Neutrophil (primary cell): ENCODE data around the gene ABCB8.
"Not testable (repeated sequence)": the region's sequence is repeated elsewhere in the genome, so short reads cannot be mapped to it uniquely, and the experiment has no call there.

ENCODE experiments used
- H3K27ac ChIP-seq: fragments of 200-600 bp; sonication (generic); 2 replicates; pipeline ENCODE4 v1.5.1; 2016; ENCODE audit warnings: mild to moderate bottlenecking, moderate library complexity
- H3K27me3 ChIP-seq: fragments of 200-600 bp; sonication (generic); 2 replicates; pipeline ENCODE4 v1.6.0; 2016; ENCODE audit warnings: mild to moderate bottlenecking
- H3K36me3 ChIP-seq: fragments of 200-600 bp; sonication (generic); 2 replicates; pipeline ENCODE4 v1.5.1; 2017
- H3K4me1 ChIP-seq, 2 experiments: fragments of 200-600 bp in 1 of 2; sonication (generic) in 1 of 2; 1 replicate in 1 of 2; 2 replicates in 1 of 2; pipeline versions ENCODE4 v1.5.1 to v1.6.1; 2013 to 2016; ENCODE audit warnings: low read depth in 1 of 2, low read length in 1 of 2, mild to moderate bottlenecking in 1 of 2, moderate library complexity in 1 of 2; ENCODE audit not compliant: control insufficient read depth in 1 of 2, insufficient read depth in 1 of 2
- H3K4me3 ChIP-seq, 2 experiments: fragments of 200-600 bp in 1 of 2; sonication (generic) in 1 of 2; 1 replicate in 1 of 2; 2 replicates in 1 of 2; pipeline ENCODE4 v1.5.1; 2013 to 2016; ENCODE audit warnings: low read depth in 1 of 2, low read length in 1 of 2, mild to moderate bottlenecking in 1 of 2, moderate library complexity in 1 of 2
- H3K9me3 ChIP-seq: fragments of 200-600 bp; sonication (generic); 2 replicates; pipeline ENCODE4 v1.5.1; 2016
- CTCF ChIP-seq: fragments of 200-600 bp; sonication (generic); IDR thresholded peaks from 2 replicates; pipeline ENCODE4 v1.5.1; 2016; ENCODE audit warnings: antibody characterized with exemption

The ABCB8 gene

GRCh38 chr7:151009327-151010036, 18.8 kb upstream of the ABCB8 start:
- no peak for TF ChIP-seq CTCF
- peaks cover 12 to 17% of the 10 kb centered on the region in 2 experiments for H3K4me1 ChIP-seq
- H3K27ac ChIP-seq = no peak overlapping the region

GRCh38 chr7:151010037-151010306, 18.3 kb upstream of the ABCB8 start:
- H3K9me3 ChIP-seq = no peaks in the 10 kb centered on the region
- peaks cover 16 to 17% of the 10 kb centered on the region in 2 experiments for H3K4me1 ChIP-seq
- H3K27ac ChIP-seq = no peak overlapping the region
- H3K27me3 ChIP-seq = peaks cover 93% of the 10 kb centered on the region
- H3K4me3 ChIP-seq = no peak overlapping the region
- no peaks in the 10 kb centered on the region for H3K36me3 ChIP-seq
- TF ChIP-seq CTCF = no peak

More at GRCh38 chr7:151009327-151010036, 18.8 kb upstream of the ABCB8 start:
- Histone ChIP-seq H3K27me3 (peaks cover 93% of the 10 kb centered on the region), H3K4me3 (no peak overlapping the region), H3K9me3 (no peaks in the 10 kb centered on the region), H3K36me3 (no peaks in the 10 kb centered on the region)

DNA sequence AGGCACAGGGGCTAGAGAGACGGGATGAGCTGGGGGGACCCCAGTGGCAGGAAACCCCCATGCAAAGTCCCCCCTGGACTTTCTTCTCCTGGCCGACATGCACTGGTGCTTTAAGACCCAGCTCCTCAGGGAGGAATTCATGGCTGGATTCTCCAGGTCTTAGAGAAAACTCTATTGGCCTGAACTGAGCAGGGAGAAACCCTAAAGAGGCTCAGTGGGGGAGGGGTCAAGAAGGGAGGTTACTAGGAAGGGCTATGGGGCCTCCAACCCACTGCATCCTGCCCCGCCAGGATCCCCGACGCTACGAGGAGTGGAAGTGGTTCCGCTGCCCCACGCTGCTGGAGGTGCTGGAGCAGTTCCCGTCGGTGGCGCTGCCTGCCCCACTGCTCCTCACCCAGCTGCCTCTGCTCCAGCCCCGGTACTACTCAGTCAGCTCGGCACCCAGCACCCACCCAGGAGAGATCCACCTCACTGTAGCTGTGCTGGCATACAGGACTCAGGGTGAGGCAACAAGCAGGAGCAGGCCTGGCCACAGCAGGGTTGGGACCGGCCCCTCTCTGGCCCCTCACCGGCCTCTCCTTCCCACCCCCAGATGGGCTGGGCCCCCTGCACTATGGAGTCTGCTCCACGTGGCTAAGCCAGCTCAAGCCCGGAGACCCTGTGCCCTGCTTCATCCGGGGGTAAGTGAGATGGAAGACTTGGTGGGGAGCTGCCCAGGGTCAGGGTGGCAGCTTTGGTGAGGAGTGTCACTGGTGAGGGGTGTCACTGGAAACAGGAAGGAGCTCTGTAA, 17.7 kb upstream of the ABCB8 start:
- Histone ChIP-seq H3K4me3 (no peak overlapping the region), H3K27ac (no peak overlapping the region), H3K9me3 (no peaks in the 10 kb centered on the region), H3K36me3 (no peaks in the 10 kb centered on the region), H3K4me1 (peaks cover 17 to 19% of the 10 kb centered on the region in 2 experiments), H3K27me3 (peaks cover 93% of the 10 kb centered on the region)
- no peak for TF ChIP-seq CTCF

GRCh38 chr7:151011097-151011409, 17.2 kb upstream of the ABCB8 start:
- peaks cover 17 to 19% of the 10 kb centered on the region in 2 experiments for H3K4me1 ChIP-seq

GRCh38 chr7:151011616-151012015, 16.6 kb upstream of the ABCB8 start:
- peaks cover 17 to 19% of the 10 kb centered on the region in 2 experiments for H3K4me1 ChIP-seq
- H3K27me3 ChIP-seq = peaks cover 98% of the 10 kb centered on the region

More at GRCh38 chr7:151011097-151011409, 17.2 kb upstream of the ABCB8 start:
- Histone ChIP-seq H3K4me3 (no peak overlapping the region), H3K27ac (no peak overlapping the region), H3K27me3 (peaks cover 97% of the 10 kb centered on the region), H3K9me3 (no peaks in the 10 kb centered on the region), H3K36me3 (no peaks in the 10 kb centered on the region)
- TF ChIP-seq CTCF = no peak

DNA sequence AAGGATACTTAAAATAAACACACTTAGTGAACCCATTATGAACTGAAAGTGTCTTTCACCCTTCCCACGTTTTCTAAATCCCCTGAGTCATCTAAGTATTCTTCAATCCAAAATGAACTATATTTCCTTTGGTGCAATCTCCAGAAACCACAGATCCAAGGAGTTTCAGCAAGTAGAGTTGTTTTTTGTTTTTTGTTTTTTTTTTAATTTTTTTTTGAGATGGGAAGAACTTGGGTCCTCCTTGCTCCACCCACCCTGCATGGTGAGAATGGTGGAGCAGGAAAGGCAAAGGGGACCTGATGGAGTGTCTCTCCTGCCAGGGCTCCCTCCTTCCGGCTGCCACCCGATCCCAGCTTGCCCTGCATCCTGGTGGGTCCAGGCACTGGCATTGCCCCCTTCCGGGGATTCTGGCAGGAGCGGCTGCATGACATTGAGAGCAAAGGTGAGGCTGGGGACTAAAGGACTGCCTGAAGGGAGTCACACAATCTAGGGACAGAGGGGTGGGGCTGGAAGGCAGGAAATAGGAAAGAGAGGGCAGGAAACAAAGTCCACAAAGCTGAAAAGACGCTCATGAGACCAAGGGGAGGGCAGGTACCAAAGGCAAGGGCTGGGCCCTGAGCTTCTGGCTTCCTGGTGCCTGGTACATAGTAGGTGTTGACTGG, 16.1 kb upstream of the ABCB8 start:
- Histone ChIP-seq H3K27me3 (peaks cover 100% of the 10 kb centered on the region), H3K4me1 (peaks cover 17 to 19% of the 10 kb centered on the region in 2 experiments), H3K9me3 (no peaks in the 10 kb centered on the region), H3K36me3 (no peaks in the 10 kb centered on the region), H3K27ac (no peak overlapping the region), H3K4me3 (no peak overlapping the region)
- no peak for TF ChIP-seq CTCF

More at GRCh38 chr7:151011616-151012015, 16.6 kb upstream of the ABCB8 start:
- not testable (repeated sequence) for H3K9me3 ChIP-seq, H3K27ac ChIP-seq, H3K4me3 ChIP-seq, H3K36me3 ChIP-seq
